Activated CD4-positive, alpha-beta T cell treated with anti-CD3 and anti-CD28 coated beads, Interleukin-2, Interleukin-6, amounts not matched to agents 100 ng/mL and 50 ng/mL, durations not matched to agents 16 hours and 8 hours (primary cell): ENCODE measurements around the gene UPF2.

Source experiments
- DNase-seq: peaks from one replicate; pipeline ENCODE4 v3.0.0-alpha.2; 2020

UPF2 gene

GRCh38 chr10:11958956-11959355, 83.7 kb downstream of the UPF2 start:
- DNase-seq, result no peak

- no peak for DNase-seq
Measured at GRCh38 chr10:11951695-11952094, 90.9 kb downstream of the UPF2 start.

GRCh38 chr10:11950325-11951018, 92.1 kb downstream of the UPF2 start:
- DNase-seq, result no peak

GRCh38 chr10:11949152-11949551, 93.5 kb downstream of the UPF2 start:
- peak; percentile 5 for DNase-seq

GRCh38 chr10:11946652-11947051, 96.0 kb downstream of the UPF2 start:
- no peak for DNase-seq

GRCh38 chr10:11936389-11937152, 106.0 kb downstream of the UPF2 start:
- DNase-seq, result no peak

GRCh38 chr10:11934262-11934661, 108.3 kb downstream of the UPF2 start:
- DNase-seq, result no peak

GRCh38 chr10:11933577-11934223, 108.9 kb downstream of the UPF2 start:
- no peak for DNase-seq

- no peak for DNase-seq
Measured at GRCh38 chr10:11931038-11931437, 111.6 kb downstream of the UPF2 start.

- DNase-seq, result no peak
Measured at GRCh38 chr10:11930312-11930978, 112.2 kb downstream of the UPF2 start.

GRCh38 chr10:11927746-11928145, 114.9 kb downstream of the UPF2 start:
- DNase-seq, result no peak

- DNase-seq, result no peak
Measured at GRCh38 chr10:11921800-11922392, 120.7 kb downstream of the UPF2 start.

GRCh38 chr10:11919271-11919670, 123.3 kb downstream of the UPF2 start:
- DNase-seq, result no peak

GRCh38 chr10:11918384-11918783, 124.2 kb downstream of the UPF2 start:
- no peak for DNase-seq

GRCh38 chr10:11913079-11913641, 129.4 kb downstream of the UPF2 start:
- no peak for DNase-seq

- no peak for DNase-seq
Measured at GRCh38 chr10:11910102-11910501, 132.5 kb downstream of the UPF2 start.

- DNase-seq, result no peak
Measured at GRCh38 chr10:11909618-11910017, 133.0 kb downstream of the UPF2 start.

GRCh38 chr10:11908991-11909390, 133.6 kb downstream of the UPF2 start:
- no peak for DNase-seq

GRCh38 chr10:11908536-11908935, 134.1 kb downstream of the UPF2 start:
- DNase-seq, result no peak

GRCh38 chr10:11907914-11908313, 134.7 kb downstream of the UPF2 start:
- DNase-seq, result no peak

GRCh38 chr10:11906714-11907113, 135.9 kb downstream of the UPF2 start:
- DNase-seq, result no peak

GRCh38 chr10:11902646-11903045, 140.0 kb downstream of the UPF2 start:
- no peak for DNase-seq
